ENCODE data around the gene SLC25A20.
"Not testable (repeated sequence)": the region's sequence is repeated elsewhere in the genome, so short reads cannot be mapped to it uniquely, and the experiment has no call there.

Gene SLC25A20

DNA sequence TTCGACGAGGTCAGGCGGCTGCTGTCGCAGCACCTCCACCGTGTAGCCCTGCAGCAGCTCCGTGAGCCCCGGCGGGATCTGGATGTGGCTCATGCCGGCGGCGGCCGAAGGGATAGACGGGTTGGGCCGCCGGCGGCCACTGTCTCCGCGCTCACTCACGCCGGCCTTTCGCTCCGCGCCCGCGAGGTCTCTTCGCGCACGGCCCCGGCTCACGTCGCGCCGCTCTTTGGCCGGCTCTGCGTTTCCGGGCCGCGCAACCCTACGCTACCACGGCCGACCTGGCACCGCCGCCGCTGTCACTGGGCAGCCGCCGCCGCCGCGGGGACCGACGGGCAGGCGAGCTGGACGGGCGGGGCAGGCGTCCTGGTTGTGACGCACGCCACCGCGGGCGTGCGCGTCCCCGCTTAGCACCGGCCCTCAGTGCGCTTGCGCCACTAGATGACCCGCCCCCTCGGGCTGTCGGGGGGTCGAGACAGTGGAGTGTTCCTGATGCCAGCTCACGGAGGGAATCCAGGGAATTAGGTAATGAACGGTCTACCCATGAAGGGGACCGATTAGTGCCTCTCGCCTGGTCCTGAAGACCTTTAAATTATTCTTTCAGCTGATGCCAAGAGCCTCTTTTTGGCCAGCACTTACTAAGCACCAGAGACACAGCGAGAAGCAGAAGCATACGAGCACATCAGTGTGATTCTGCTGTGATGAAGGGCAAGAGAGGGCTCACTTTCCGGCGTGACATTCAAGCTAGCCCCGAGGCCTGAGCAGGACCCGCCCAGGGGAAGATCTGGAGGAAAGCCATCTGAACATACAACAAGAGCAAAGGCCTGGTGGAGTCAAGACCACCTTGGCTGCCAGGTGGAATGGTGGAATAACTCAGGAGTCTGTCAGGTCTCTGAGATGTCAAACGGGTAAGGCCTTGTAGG is 50.9 kb downstream of the SLC25A20 start, which contains the start of gene PRKAR2A:
Gene PRKAR2A, minus strand, starts transcription at position 371 of the 920 bp plus-strand sequence. Its CDS starts 278 bp downstream, at position 93.
- in situ Hi-C loops (cut with MboI; ENCODE audit: low sequenced_read_pairs): no loop called here

GRCh38 chr3:48847053-48847503 is 51.6 kb downstream of the SLC25A20 start:
- in situ Hi-C loops (cut with MboI; ENCODE audit: low sequenced_read_pairs): no loop called here

GRCh38 chr3:48845170-48845569 is 53.5 kb downstream of the SLC25A20 start:
- in situ Hi-C loops (cut with MboI; ENCODE audit: low sequenced_read_pairs): no loop called here

GRCh38 chr3:48837163-48837562 is 61.5 kb downstream of the SLC25A20 start:
- in situ Hi-C loops (cut with MboI; ENCODE audit: low sequenced_read_pairs): no loop called here

DNA sequence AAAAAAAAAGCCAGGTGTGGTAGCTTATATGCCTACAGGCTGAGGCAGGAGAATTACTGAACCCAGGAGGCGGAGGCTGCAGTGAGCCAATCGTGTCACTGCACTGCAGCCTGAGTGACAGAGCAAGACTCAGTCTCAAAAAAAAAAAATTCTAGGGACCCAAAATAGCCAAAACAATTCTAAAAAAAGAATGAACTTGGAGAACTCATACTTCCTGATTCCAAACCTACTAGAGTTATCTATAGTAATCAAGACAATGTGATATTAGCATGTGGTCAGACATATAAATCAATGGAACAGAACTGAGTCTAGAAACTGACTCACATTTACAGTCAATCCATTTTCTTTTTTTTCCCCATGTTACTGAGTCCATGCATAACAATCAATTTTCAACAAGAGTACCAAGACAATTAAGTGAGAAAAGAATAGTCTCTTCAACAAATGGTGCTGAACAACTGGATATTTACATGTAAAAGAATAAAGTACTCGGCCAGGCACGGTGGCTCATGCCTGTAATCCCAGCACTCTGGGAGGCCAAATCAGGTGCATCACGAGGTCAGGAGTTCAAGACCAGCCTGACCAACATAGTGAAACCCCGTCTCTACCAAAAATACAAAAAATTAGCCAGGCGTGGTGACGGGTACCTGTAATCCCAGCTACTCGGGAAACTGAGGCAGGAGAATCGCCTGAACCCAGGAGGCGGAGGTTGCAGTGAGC is 62.9 kb downstream of the SLC25A20 start:
- in situ Hi-C loops (cut with MboI; ENCODE audit: low sequenced_read_pairs): no loop called here

- in situ Hi-C loops (cut with MboI; ENCODE audit: low sequenced_read_pairs): no loop called here
Observed at GRCh38 chr3:48832684-48833083, 66.0 kb downstream of the SLC25A20 start.

- in situ Hi-C loops (cut with MboI; ENCODE audit: low sequenced_read_pairs): no loop called here
Observed at GRCh38 chr3:48830715-48831114, 68.0 kb downstream of the SLC25A20 start.

DNA sequence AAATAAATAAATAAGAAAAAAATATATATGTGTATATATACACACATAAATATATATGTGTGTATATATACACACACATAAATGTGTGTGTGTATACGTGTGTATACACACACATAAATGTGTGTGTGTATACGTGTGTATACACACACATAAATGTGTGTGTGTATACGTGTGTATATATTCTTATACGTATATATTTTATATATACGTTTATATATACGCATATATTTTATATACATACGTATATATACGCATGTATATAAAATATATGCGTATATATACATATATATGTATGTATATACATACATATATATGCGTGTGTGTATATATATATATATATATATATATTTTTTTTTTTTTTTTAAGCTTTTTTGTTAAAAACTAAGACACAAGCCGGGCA is 69.2 kb downstream of the SLC25A20 start:
- in situ Hi-C loops (cut with MboI; ENCODE audit: low sequenced_read_pairs): not testable (repeated sequence)

DNA sequence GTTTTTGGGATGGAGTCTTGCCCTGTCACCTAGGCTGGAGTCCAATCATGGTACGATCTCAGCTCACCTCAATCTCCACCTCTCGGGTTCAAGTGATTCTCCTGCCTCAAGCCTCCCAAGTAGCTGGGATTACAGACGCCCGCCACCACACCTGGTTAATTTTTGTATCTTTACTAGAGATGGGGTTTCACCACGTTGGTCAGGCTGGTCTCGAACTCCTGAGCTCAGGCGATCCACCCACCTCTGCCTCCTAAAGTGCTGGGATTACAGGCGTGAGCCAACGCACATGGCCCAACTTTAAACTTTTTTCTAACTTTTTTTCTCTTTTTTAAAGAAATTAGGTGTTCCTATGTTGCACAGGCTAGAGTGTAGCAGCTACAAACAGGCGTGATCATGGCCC is 70.8 kb downstream of the SLC25A20 start:
- in situ Hi-C loops (cut with MboI; ENCODE audit: low sequenced_read_pairs): not testable (repeated sequence)

DNA sequence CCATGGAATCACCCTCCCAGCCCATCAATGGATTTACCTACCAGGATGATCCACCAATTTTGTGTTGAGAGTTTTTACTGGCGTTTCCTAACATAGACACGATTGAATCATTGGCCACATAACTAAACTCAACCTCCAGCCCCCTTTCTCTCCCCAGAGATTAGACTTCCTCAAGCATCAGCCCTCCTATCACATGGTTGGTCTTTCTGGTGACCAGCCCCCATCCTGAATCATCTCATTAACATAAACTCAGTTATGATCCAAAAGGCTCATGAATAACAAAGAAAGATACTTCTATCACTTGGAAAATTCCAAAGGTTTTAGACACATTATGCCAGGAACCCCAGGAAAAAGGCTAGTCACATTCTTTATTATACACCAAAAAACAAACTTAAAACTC is 72.2 kb downstream of the SLC25A20 start:
- in situ Hi-C loops (cut with MboI; ENCODE audit: low sequenced_read_pairs): no loop called here

GRCh38 chr3:48820612-48821324 is 77.9 kb downstream of the SLC25A20 start:
- in situ Hi-C loops (cut with MboI; ENCODE audit: low sequenced_read_pairs): no loop called here

DNA sequence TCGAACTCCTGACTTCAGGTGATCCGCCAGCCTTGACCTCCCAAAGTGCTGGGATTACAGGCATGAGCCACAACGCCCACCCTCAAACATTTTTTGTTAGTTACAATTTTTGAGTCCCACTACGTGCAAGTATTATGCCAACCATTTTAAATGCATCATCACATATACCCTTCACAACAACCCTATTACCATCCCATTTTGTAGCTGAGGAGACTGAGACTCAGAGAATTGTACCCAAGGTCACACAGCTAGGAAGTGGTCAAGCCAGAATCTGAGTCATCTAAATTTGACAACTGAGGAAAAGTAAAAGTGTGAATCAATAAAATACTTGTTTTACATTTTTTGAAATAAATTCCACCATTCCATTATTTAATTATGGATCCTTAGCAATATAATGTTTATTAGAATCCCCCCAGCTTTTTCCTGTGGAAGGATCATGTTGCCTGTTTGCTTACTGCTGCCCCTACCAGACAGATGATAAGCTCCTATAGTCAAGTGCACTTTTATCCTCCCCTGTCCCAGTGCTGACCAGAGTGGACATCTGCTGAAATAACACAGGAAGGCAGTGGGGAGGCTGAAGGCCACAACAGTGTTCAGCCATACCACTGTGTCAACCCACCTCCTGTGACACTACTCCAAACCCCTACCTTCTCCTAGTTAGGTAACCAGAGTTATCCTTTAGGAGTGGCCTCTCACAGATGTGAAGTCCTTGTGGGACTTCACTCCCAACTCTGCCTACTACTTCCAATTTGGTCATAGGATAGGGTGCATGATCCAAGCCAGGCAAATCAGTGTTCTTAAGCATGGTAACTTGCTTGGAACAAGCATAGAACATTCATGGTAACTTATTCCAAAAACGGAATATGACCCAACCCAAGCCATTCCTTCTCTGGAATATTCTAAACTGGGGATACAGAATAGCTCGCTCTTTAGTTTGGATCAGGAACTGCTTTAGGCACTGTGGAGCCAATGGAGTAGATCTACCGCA is 79.2 kb downstream of the SLC25A20 start:
- in situ Hi-C loops (cut with MboI; ENCODE audit: low sequenced_read_pairs): no loop called here

DNA sequence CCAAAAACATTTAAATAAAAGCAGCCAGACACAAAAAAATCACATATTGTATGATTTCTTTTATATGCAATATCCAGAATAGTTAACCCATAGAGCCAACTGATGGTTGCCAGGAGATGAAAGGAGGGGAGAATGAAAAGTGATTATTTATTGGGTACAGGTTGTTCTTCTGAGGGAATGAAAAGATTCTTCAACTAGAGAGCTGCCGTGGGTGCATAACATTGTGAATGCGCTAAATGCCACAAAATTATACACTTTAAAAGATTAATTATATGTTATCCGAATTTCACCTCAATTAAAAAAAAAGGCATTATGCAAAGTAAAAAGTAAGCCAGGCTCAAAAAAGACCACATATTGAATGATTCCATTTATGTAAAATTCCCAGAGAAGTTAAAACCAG is 87.2 kb downstream of the SLC25A20 start:
- in situ Hi-C loops (cut with MboI; ENCODE audit: low sequenced_read_pairs): no loop called here
